GM12864 (cell line): Measurements from ENCODE around the gene SHROOM3.
A peak's percentile ranks its signal among the peaks of the same experiment; 100 is the strongest.
"Not testable (repeated sequence)": the region's sequence is repeated elsewhere in the genome, so short reads cannot be mapped to it uniquely, and the experiment has no call there.

Experiments used
- DNase-seq: peaks from one replicate; pipeline ENCODE4 v3.0.0-alpha.2; 2011; ENCODE audit warnings: low read depth
- H3K4me3 ChIP-seq: 2 replicates; pipeline ENCODE4 v1.5.1; 2011; ENCODE audit warnings: mild to moderate bottlenecking, low read depth, low read length, control low read depth
- CTCF ChIP-seq: IDR thresholded peaks from 2 replicates; pipeline ENCODE4 v1.5.1; 2011; ENCODE audit warnings: low read depth, mild to moderate bottlenecking, moderate library complexity, low read length, control low read depth, inconsistent platforms; ENCODE audit errors: missing control alignments

SHROOM3 gene

DNA sequence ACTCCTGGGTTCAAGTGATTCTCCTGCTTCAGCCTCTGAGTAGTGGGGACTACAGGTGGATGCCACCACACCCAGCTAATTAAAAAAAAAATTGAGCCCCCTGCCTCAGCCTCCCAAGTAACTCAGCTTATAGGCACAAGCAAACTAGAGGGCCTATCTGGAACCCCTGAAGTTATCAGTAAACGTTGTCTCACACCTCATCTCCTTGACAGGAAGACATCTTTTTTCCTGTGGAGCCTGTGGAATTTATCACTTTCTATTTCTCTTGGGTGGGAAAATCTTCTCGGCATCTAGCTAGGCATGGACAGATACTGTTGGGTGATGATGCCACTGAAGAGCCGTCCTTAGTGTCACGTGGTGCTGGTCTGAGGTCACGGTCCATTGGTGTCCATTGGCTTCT is 291.6 kb downstream of the SHROOM3 start:
- no peak for TF ChIP-seq CTCF
- H3K4me3 ChIP-seq, result no peak overlapping the region
- no peak for DNase-seq

- H3K4me3 ChIP-seq, DNase-seq: not testable (repeated sequence)
Observed at GRCh38 chr4:76727934-76728333, 292.9 kb downstream of the SHROOM3 start.

DNA sequence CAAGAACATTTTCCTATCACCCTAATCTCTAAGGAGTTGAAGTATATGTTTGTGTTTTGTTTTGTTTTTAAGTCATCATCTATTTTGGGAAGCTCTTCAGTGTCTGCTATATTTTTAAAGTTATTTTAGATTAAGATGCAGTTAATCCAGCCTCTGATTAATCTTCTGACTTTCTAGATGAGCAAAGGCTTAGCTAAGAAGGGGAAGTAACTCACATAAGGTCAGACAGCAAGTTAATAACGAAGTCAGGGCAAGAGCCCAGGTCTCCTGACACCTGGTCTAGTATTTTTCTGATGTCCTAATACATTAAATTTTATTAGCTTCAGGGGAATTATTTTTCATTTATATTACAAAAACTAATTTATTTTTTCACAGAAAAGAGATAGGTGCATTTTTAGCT is 294.4 kb downstream of the SHROOM3 start:
- no peak for DNase-seq
- no peak for TF ChIP-seq CTCF

DNA sequence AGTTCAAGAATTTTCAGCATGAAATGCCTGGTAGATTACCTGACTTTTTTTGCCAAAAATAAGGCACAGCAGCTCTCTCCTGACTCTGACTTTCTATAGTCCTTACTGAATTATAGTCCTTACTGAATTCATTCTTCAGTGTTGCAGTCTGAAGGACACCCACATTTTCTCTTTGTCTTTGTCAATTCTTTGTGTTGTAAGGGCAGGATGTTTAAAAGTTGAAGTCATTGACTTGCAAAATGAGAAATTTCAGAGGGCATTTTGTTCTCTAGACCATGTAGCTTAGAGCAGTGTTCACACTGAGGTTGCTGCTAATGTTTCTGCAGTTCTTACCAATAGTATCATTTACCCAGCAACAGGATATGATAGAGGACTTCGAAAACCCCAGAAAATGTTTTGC is 295.0 kb downstream of the SHROOM3 start:
- no peak for TF ChIP-seq CTCF
- no peak overlapping the region for H3K4me3 ChIP-seq
- no peak for DNase-seq

More for the DNA sequence above, 294.4 kb downstream of the SHROOM3 start:
- no peak overlapping the region for H3K4me3 ChIP-seq

- no peak for DNase-seq
- TF ChIP-seq CTCF, result no peak
Observed at GRCh38 chr4:76732246-76732645, 297.2 kb downstream of the SHROOM3 start.

DNA sequence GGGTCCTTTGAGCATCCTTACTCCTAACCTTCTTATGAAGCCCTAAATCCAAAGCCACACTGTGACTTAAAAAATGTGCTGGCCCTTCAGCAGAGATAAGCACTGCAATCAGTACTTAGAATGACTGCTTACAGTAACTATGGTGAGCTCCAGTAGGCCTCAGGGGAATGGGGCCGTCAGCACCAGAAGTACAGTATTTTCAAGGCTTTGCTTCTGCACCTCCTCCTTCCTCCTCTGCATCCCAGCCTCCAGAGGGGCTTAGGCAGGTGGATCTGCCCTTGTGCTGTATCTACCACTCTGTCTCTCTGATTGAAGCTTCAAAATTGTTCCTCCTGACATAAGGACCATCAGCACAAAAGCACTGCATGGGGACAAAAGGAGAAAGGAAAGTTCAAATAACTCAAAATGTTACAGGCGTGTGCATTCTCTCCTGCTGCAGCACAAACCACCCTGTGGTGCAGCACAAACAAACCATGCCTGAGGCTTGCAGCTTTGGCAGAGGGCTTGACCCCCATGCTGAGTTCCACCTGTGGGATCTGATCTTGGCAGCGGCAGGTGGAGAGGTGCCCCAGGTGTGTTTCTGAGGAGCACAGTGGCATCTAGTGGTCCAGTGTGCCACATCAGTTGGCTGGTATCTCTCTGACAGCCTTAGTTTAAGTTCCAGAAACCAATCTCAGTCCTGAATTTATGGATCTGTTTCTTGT is 298.2 kb downstream of the SHROOM3 start:
- no peak for DNase-seq
- no peak overlapping the region for H3K4me3 ChIP-seq
- TF ChIP-seq CTCF, result peak; percentile 35

More at GRCh38 chr4:76732246-76732645, 297.2 kb downstream of the SHROOM3 start:
- no peak overlapping the region for H3K4me3 ChIP-seq

- H3K4me3 ChIP-seq, result no peak overlapping the region
- DNase-seq, result no peak
- TF ChIP-seq CTCF, result no peak
Observed at GRCh38 chr4:76736414-76736813, 301.4 kb downstream of the SHROOM3 start.
